K562 (cell line): Measurements from ENCODE around the gene AGFG2. TPM values are rescaled to one million over a fixed set of nuclear protein-coding genes. Genes with fewer than 3 reads are reported as not detected.

ENCODE experiments used
- ATAC-seq: fragments of 200-7000 bp; cut with Tn5 transposase; 3 replicates; pipeline ENCODE4 v1.9.1; 2020; ENCODE audit warnings: moderate library complexity
- BruUV-seq: library from RNA; stranded (reverse); fragments of 400-500 nt; replicated peaks from 2 replicates; lab custom pipeline; 2021; lab: Mats Ljungman, UMichigan
- CTCF ChIA-PET: fragments of 300-600 bp; formaldehyde crosslinking; extraction: SDS; loops from one replicate; lab custom pipeline; 2021; ENCODE audit warnings: low intra/inter-chr PET ratio; lab: Yijun Ruan, JAX
- POLR2A ChIA-PET: fragments of 300-600, 350-650 bp; sonication (Branson Sonifier 250); formaldehyde crosslinking; extraction: SDS; loops from one replicate; lab custom pipeline; 2021; ENCODE audit warnings: antibody characterized with exemption, inconsistent platforms; lab: Yijun Ruan, JAX
- DNase-seq, 4 experiments: peaks; one replicate each; pipeline versions ENCODE4 v3.0.0 to v3.0.0-alpha.2; 2011 to 2018; ENCODE audit warnings: low spot score in 3 of 4, mixed read lengths in 3 of 4; ENCODE audit errors: extremely low read depth in 1 of 4
- FAIRE-seq: peaks from 2 replicates; lab custom pipeline; 2011; peaks lifted over from hg19 to GRCh38; lab: Jason Lieb, UNC
- H2AFZ ChIP-seq: 2 replicates; pipeline ENCODE4 v1.6.0; 2011; ENCODE audit warnings: low read depth, low read length, control low read depth, inconsistent platforms
- H3K27ac ChIP-seq: fragments of 200-600 bp; 3 replicates; pipeline ENCODE4 v1.8.0; 2011; ENCODE audit warnings: low read depth, mild to moderate bottlenecking, control low read depth, inconsistent platforms, low read length, moderate library complexity, mixed read lengths; ENCODE audit errors: extremely low read depth
- H3K27me3 ChIP-seq, 2 experiments: fragments of 300-600 bp in 1 of 2; 2 replicates in 1 of 2; 3 replicates in 1 of 2; pipeline versions ENCODE4 v1.6.0 to v1.8.0; 2011; ENCODE audit warnings: inconsistent platforms in 2 of 2, low read length in 2 of 2, mild to moderate bottlenecking in 1 of 2, mixed read lengths in 1 of 2, moderate library complexity in 1 of 2; ENCODE audit not compliant: control insufficient read depth in 2 of 2, insufficient read depth in 2 of 2
- H3K36me3 ChIP-seq: fragments of 300-600 bp; 3 replicates; pipeline ENCODE4 v1.8.0; 2011; ENCODE audit warnings: mild to moderate bottlenecking, low read length, inconsistent platforms; ENCODE audit not compliant: control insufficient read depth, insufficient read depth
- H3K4me1 ChIP-seq, 2 experiments: fragments of 200-600 bp in 1 of 2; replicated peaks in 1 of 2; 2 replicates in 1 of 2; 3 replicates in 1 of 2; pipeline versions ENCODE4 v1.5.1 to v1.8.0; 2011; ENCODE audit warnings: inconsistent platforms in 2 of 2, low read length in 2 of 2, mild to moderate bottlenecking in 1 of 2, mixed read lengths in 1 of 2, moderate library complexity in 1 of 2; ENCODE audit not compliant: control insufficient read depth in 2 of 2, insufficient read depth in 2 of 2
- H3K4me2 ChIP-seq: 2 replicates; pipeline ENCODE4 v1.6.1; 2011; ENCODE audit warnings: low read length, control low read depth, inconsistent platforms, mixed read lengths; ENCODE audit not compliant: insufficient read depth
- H3K4me3 ChIP-seq: fragments of 200-600 bp; sonication (generic), shearing (Covaris generic); 2 replicates; pipeline ENCODE4 v1.5.1; 2016; ENCODE audit warnings: control low read depth, inconsistent platforms
- H3K79me2 ChIP-seq: fragments of 200-600 bp; 3 replicates; pipeline ENCODE4 v1.8.0; 2011; ENCODE audit warnings: low read length, inconsistent platforms; ENCODE audit not compliant: control insufficient read depth, insufficient read depth
- H3K9ac ChIP-seq, 2 experiments: 2 replicates each; pipeline versions ENCODE4 v1.6.0 to v1.6.1; 2011; ENCODE audit warnings: low read depth in 2 of 2, low read length in 2 of 2, control low read depth in 1 of 2, inconsistent platforms in 1 of 2, mild to moderate bottlenecking in 1 of 2, mixed read lengths in 1 of 2; ENCODE audit not compliant: insufficient read depth in 1 of 2
- H3K9me1 ChIP-seq: one replicate; pipeline ENCODE4 v1.6.0; 2011; ENCODE audit warnings: inconsistent platforms, mild to moderate bottlenecking, low read length, moderate library complexity; ENCODE audit not compliant: control insufficient read depth, insufficient read depth
- H3K9me3 ChIP-seq: replicated peaks from 2 replicates; pipeline ENCODE4 v1.5.1; 2011; ENCODE audit warnings: low read depth, low read length, inconsistent platforms; ENCODE audit not compliant: control insufficient read depth, insufficient read depth
- H4K20me1 ChIP-seq: replicated peaks from 2 replicates; pipeline ENCODE4 v1.6.1; 2011; ENCODE audit warnings: low read length, inconsistent platforms, mixed read lengths; ENCODE audit not compliant: control insufficient read depth, insufficient read depth
- E2F6 ChIP-seq, 2 experiments: IDR thresholded peaks; 2 replicates each; pipeline ENCODE4 v1.6.1; 2011; ENCODE audit warnings: borderline replicate concordance in 1 of 2, control low read depth in 1 of 2, low read depth in 1 of 2, low read length in 1 of 2, mild to moderate bottlenecking in 1 of 2, mixed read lengths in 1 of 2, moderate library complexity in 1 of 2; ENCODE audit not compliant: insufficient read depth in 1 of 2, insufficient read length in 1 of 2, poor library complexity in 1 of 2, severe bottlenecking in 1 of 2; ENCODE audit errors: extremely low read depth in 1 of 2
- HDAC1 ChIP-seq, 2 experiments: fragments of 450-650 bp; IDR thresholded peaks; 2 replicates each; pipeline ENCODE4 v1.6.1; 2016 to 2017; ENCODE audit warnings: inconsistent platforms in 1 of 2, mild to moderate bottlenecking in 1 of 2, moderate library complexity in 1 of 2
- NELFE ChIP-seq: IDR thresholded peaks from 2 replicates; pipeline ENCODE4 v1.6.1; 2011; ENCODE audit warnings: mild to moderate bottlenecking; ENCODE audit not compliant: insufficient read depth, insufficient read length
- NRF1 ChIP-seq, 2 experiments: fragments of 450-650 bp; IDR thresholded peaks in 1 of 2; conservative IDR thresholded peaks in 1 of 2; 2 replicates each; pipeline ENCODE4 v1.6.1; 2014; ENCODE audit warnings: mild to moderate bottlenecking in 2 of 2
- ZNF121 ChIP-seq: sonication (generic); formaldehyde crosslinking; conservative IDR thresholded peaks from 2 replicates; pipeline ENCODE4 v1.8.0; 2022; ENCODE audit warnings: missing genetic modification reagents
- ZNF583 ChIP-seq: fragments of 250-450 bp; sonication (Bioruptor Pico); IDR thresholded peaks from 2 replicates; pipeline ENCODE4 v1.4.0; 2020
- ZNF699 ChIP-seq: fragments of 250-450 bp; sonication (Bioruptor Pico); IDR thresholded peaks from 2 replicates; pipeline ENCODE4 v1.8.0; 2021; ENCODE audit warnings: mild to moderate bottlenecking, moderate library complexity; ENCODE audit not compliant: insufficient replicate concordance
- WGBS: fragments of 100-300 bp; shearing (Covaris generic); methylation state at CpG from one replicate; pipeline ENCODE4 v1.1.6; 2016; ENCODE audit warnings: low coverage, mixed read lengths; ENCODE audit not compliant: insufficient coverage; ENCODE audit errors: missing lambda C conversion rate; 5-methylcytosine and 5-hydroxymethylcytosine counted together
- in situ Hi-C: fragments of 300-500 bp; cut with MboI; formaldehyde crosslinking; loops from 4 replicates; pipeline ENCODE4 v1.15.0; 2018; ENCODE audit warnings: inconsistent platforms, mixed read lengths
- intact Hi-C: fragments of 100-400 bp; cut with micrococcal nuclease; formaldehyde crosslinking; loops from 2 replicates; pipeline ENCODE4 v1.14.2; 2022
- polyA plus RNA-seq, 8 experiments: library from polyadenylated mRNA; depleted of rRNA in 4 of 8; stranded (reverse) in 5 of 8; unstranded in 3 of 8; fragments of >200 nt; fragmentation: Nextera tagmentation in 2 of 8; fragmentation: Illumina TruSeq in 1 of 8; extraction: Ambion mirVana in 2 of 8; extraction: Trizol in 1 of 8; gene quantifications; 2 replicates each; pipeline versions ENCODE4 v1.2.1 to v1.2.3, GENCODE V29; 2011 to 2014; ENCODE audit warnings: inconsistent platforms in 1 of 8, missing spikeins in 1 of 8
- total RNA-seq, 7 experiments: library from RNA; depleted of rRNA in 6 of 7; stranded (reverse); fragments of >200 nt in 6 of 7; fragmentation: Illumina TruSeq in 2 of 7; extraction: Trizol in 2 of 7; gene quantifications; 2 replicates each; pipeline versions ENCODE4 v1.2.1 to v1.2.3, GENCODE V29; 2011 to 2021; ENCODE audit warnings: low replicate concordance in 1 of 7
- TF ChIP-seq, protein P1 (sequence below): fragments of 150-350 bp; conservative IDR thresholded peaks from 2 replicates; pipeline ENCODE4 v1.6.1; 2014; ENCODE audit warnings: low read length

AGFG2 gene
- total and polyA plus RNA-seq, 9 of the 15 experiments (the other 6 are each of a cell fraction or from before 2014, with no cell fraction given), result 0.31 to 23.1 (median 6.5) TPM

GRCh38 chr7:100493476-100494264, 45.3 kb upstream of the AGFG2 start (continued):
- TF ChIP-seq HDAC1 (IDR thresholded peaks at IDR 0.05) (peak in 1 of 2 experiments; percentile 25; a peak in 1 of 4 replicates), NELFE (no peak), NRF1 (conservative IDR thresholded peaks at IDR 0.05 in 1 of 2, IDR thresholded peaks at IDR 0.05 in 1 of 2) (peak; percentile 72 to 76), ZNF583 (CRISPR knock-in tag) (no peak), E2F6 (IDR thresholded peaks at IDR 0.05; ENCODE audit: borderline replicate concordance in 1 of 2, extremely low read depth in 1 of 2, insufficient read depth in 1 of 2, insufficient read length in 1 of 2, low read depth in 1 of 2, low read length in 1 of 2, poor library complexity in 1 of 2, severe bottlenecking in 1 of 2) (peak in 1 of 2 experiments; percentile 52)

- Histone ChIP-seq H3K9ac (no peak overlapping the region), H3K27me3 (no peaks in the 10 kb centered on the region), H3K9me1 (no peaks in the 10 kb centered on the region), H3K9me3 (no peaks in the 10 kb centered on the region), H3K4me2 (no peak overlapping the region), H3K4me1 (peaks cover 4 to 9% of the 10 kb centered on the region in 2 experiments; a peak in 3 of 5 replicates), H2AFZ (no peak overlapping the region), H3K27ac (no peak overlapping the region), H3K4me3 (no peak overlapping the region), H3K36me3 (no peaks in the 10 kb centered on the region), H3K79me2 (no peaks in the 10 kb centered on the region), H4K20me1 (no peaks in the 10 kb centered on the region)
- ChIA-PET CTCF (no interaction called here), POLR2A (interaction anchor here (0.6 to 1.4 kb wide), 3 partner anchors 12 to 185 kb away, joined by 3 to 5 read pairs (median 4); no protein-coding TSS in a partner anchor)
- FAIRE-seq (no peak), ATAC-seq (no peak), DNase-seq (no peak)
- TF ChIP-seq ZNF699 (CRISPR knock-in tag), result no peak
- peak; percentile 29 for TF ChIP-seq ZNF121 (CRISPR knock-in tag)
- TF ChIP-seq, protein P1, sequence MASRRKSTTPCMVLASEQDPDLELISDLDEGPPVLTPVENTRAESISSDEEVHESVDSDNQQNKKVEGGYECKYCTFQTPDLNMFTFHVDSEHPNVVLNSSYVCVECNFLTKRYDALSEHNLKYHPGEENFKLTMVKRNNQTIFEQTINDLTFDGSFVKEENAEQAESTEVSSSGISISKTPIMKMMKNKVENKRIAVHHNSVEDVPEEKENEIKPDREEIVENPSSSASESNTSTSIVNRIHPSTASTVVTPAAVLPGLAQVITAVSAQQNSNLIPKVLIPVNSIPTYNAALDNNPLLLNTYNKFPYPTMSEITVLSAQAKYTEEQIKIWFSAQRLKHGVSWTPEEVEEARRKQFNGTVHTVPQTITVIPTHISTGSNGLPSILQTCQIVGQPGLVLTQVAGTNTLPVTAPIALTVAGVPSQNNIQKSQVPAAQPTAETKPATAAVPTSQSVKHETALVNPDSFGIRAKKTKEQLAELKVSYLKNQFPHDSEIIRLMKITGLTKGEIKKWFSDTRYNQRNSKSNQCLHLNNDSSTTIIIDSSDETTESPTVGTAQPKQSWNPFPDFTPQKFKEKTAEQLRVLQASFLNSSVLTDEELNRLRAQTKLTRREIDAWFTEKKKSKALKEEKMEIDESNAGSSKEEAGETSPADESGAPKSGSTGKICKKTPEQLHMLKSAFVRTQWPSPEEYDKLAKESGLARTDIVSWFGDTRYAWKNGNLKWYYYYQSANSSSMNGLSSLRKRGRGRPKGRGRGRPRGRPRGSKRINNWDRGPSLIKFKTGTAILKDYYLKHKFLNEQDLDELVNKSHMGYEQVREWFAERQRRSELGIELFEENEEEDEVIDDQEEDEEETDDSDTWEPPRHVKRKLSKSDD, result no peak
- WGBS, result 49% methylated on average over 6 of the region's 6 CpGs
- in situ Hi-C loops, result no loop called here
- intact Hi-C loops, result no loop called here
- BruUV-seq, result no TSS peak
Measured at GRCh38 chr7:100496509-100496908, 42.5 kb upstream of the AGFG2 start.
